Endothelial cell of umbilical vein (primary cell): ENCODE measurements around the gene CYP26A1. TPM values are rescaled to one million over a fixed set of nuclear protein-coding genes. Genes with fewer than 3 reads are reported as not detected.

Experiments
- BruUV-seq: library from RNA; stranded (reverse); fragments of 400-500 nt; replicated peaks from 2 replicates; lab custom pipeline; 2021; lab: Mats Ljungman, UMichigan
- CTCF ChIA-PET: fragments of 300-600, 350-600 bp; sonication (Branson Sonifier 250); formaldehyde crosslinking; loops from one replicate; lab custom pipeline; 2021; ENCODE audit warnings: antibody characterized with exemption, inconsistent platforms; lab: Charles Lee
- POLR2A ChIA-PET: fragments of 300-600, 350-600 bp; sonication (Branson Sonifier 250); formaldehyde crosslinking; loops from one replicate; lab custom pipeline; 2021; ENCODE audit warnings: antibody characterized with exemption, inconsistent platforms; lab: Charles Lee
- DNase-seq: peaks from one replicate; pipeline ENCODE4 v3.0.0-alpha.2; 2011; ENCODE audit warnings: low read depth, low spot score
- FAIRE-seq: peaks from 2 replicates; lab custom pipeline; 2011; peaks lifted over from hg19 to GRCh38; lab: Jason Lieb, UNC
- H2AFZ ChIP-seq: 2 replicates; pipeline ENCODE4 v1.6.0; 2012; ENCODE audit warnings: low read depth, low read length, control low read depth, inconsistent platforms
- H3K27ac ChIP-seq: 2 replicates; pipeline ENCODE4 v1.5.1; 2011; ENCODE audit warnings: low read depth, mild to moderate bottlenecking, control low read depth, low read length, moderate library complexity; ENCODE audit not compliant: insufficient read depth
- H3K27me3 ChIP-seq, 2 experiments: 2 replicates each; pipeline versions ENCODE4 v1.6.0 to v1.6.1; 2011; ENCODE audit warnings: low read length in 2 of 2, mixed read lengths in 1 of 2; ENCODE audit not compliant: control insufficient read depth in 2 of 2, insufficient read depth in 2 of 2
- H3K36me3 ChIP-seq, 2 experiments: 2 replicates in 1 of 2; 3 replicates in 1 of 2; pipeline ENCODE4 v1.5.1; 2011; ENCODE audit warnings: low read length in 2 of 2, mild to moderate bottlenecking in 1 of 2, moderate library complexity in 1 of 2; ENCODE audit not compliant: control insufficient read depth in 2 of 2, insufficient read depth in 2 of 2; ENCODE audit errors: extremely low read depth in 1 of 2
- H3K4me1 ChIP-seq: 3 replicates; pipeline ENCODE4 v1.5.1; 2011; ENCODE audit warnings: mild to moderate bottlenecking, low read length; ENCODE audit not compliant: control insufficient read depth, insufficient read depth; ENCODE audit errors: extremely low read depth
- H3K4me2 ChIP-seq: 2 replicates; pipeline ENCODE4 v1.6.1; 2011; ENCODE audit warnings: low read length, control low read depth, mixed read lengths; ENCODE audit not compliant: insufficient read depth
- H3K4me3 ChIP-seq, 3 experiments: fragments of 200-600 bp in 1 of 3; sonication (generic), shearing (Covaris generic) in 1 of 3; replicated peaks in 1 of 3; 2 replicates each; pipeline ENCODE4 v1.5.1; 2011 to 2016; ENCODE audit warnings: control low read depth in 3 of 3, low read length in 3 of 3, mild to moderate bottlenecking in 2 of 3, inconsistent platforms in 1 of 3, low read depth in 1 of 3, moderate library complexity in 1 of 3; ENCODE audit not compliant: insufficient read depth in 1 of 3
- H3K79me2 ChIP-seq: 2 replicates; pipeline ENCODE4 v1.6.0; 2012; ENCODE audit warnings: low read length, inconsistent platforms; ENCODE audit not compliant: control insufficient read depth, insufficient read depth
- H3K9ac ChIP-seq: replicated peaks from 2 replicates; pipeline ENCODE3; 2011; ENCODE audit warnings: low read length, control low read depth; ENCODE audit not compliant: insufficient read depth; ENCODE audit errors: extremely low read depth
- H3K9me1 ChIP-seq: replicated peaks from 3 replicates; pipeline ENCODE4 v1.6.0; 2011; ENCODE audit warnings: mild to moderate bottlenecking, low read length; ENCODE audit not compliant: control insufficient read depth, insufficient read depth; ENCODE audit errors: extremely low read depth
- H3K9me3 ChIP-seq: replicated peaks from 2 replicates; pipeline ENCODE4 v1.5.1; 2012; ENCODE audit warnings: low read length, inconsistent platforms; ENCODE audit not compliant: control insufficient read depth, insufficient read depth
- H4K20me1 ChIP-seq: replicated peaks from 2 replicates; pipeline ENCODE3; 2011; ENCODE audit warnings: mild to moderate bottlenecking, low read length; ENCODE audit not compliant: control insufficient read depth, insufficient read depth; ENCODE audit errors: extremely low read depth
- EZH2 ChIP-seq: IDR thresholded peaks from 2 replicates; pipeline ENCODE4 v1.6.1; 2012; ENCODE audit warnings: borderline replicate concordance, low read depth, mild to moderate bottlenecking, moderate library complexity, low read length, inconsistent platforms; ENCODE audit not compliant: severe bottlenecking
- FOS ChIP-seq: IDR thresholded peaks from 2 replicates; pipeline ENCODE4 v1.6.1; 2011; ENCODE audit warnings: mild to moderate bottlenecking, low read length, moderate library complexity, borderline replicate concordance; ENCODE audit not compliant: insufficient read depth
- GATA2 ChIP-seq: IDR thresholded peaks from 2 replicates; pipeline ENCODE4 v1.7.0; 2011; ENCODE audit warnings: low read depth, mild to moderate bottlenecking, moderate library complexity, mixed read lengths, low read length; ENCODE audit not compliant: insufficient read length, insufficient read depth
- JUN ChIP-seq: IDR thresholded peaks from 2 replicates; pipeline ENCODE4 v1.6.1; 2011; ENCODE audit warnings: borderline replicate concordance, low read depth; ENCODE audit not compliant: insufficient read length, insufficient read depth
- MYC ChIP-seq: IDR thresholded peaks from one replicate; pipeline ENCODE4 v1.6.1; 2011; ENCODE audit warnings: mild to moderate bottlenecking, low read depth, low read length
- POLR2A ChIP-seq: IDR thresholded peaks from 2 replicates; pipeline ENCODE4 v1.6.1; 2012; ENCODE audit warnings: low read depth, mild to moderate bottlenecking, control low read depth, low read length
- POLR2AphosphoS5 ChIP-seq: IDR thresholded peaks from 2 replicates; pipeline ENCODE4 v1.6.1; 2012; ENCODE audit warnings: low read depth, mild to moderate bottlenecking, control low read depth, low read length, moderate library complexity; ENCODE audit not compliant: insufficient read depth
- dilution Hi-C: fragments of 300-500 bp; cut with MboI; formaldehyde crosslinking; loops from one replicate; pipeline ENCODE4 v1.15.0; 2019; ENCODE audit warnings: low sequenced_read_pairs; ENCODE audit not compliant: extremely low pct_ligation_motif_present
- intact Hi-C: fragments of 100-400 bp; cut with micrococcal nuclease; formaldehyde crosslinking; loops from one replicate; pipeline ENCODE4 v1.10.0; 2022
- polyA plus RNA-seq, 4 experiments: library from polyadenylated mRNA; depleted of rRNA in 3 of 4; stranded (reverse) in 3 of 4; unstranded in 1 of 4; fragments of >200 nt; gene quantifications; 2 replicates each; pipeline versions ENCODE4 v1.2.1 to v1.2.3, GENCODE V29; 2011 to 2012; ENCODE audit warnings: missing spikeins in 1 of 4
- total RNA-seq: library from RNA; stranded (reverse); gene quantifications from 2 replicates; pipeline ENCODE4 v1.2.3, GENCODE V29; 2021
- TF ChIP-seq, protein P1 (sequence below), 2 donors: IDR thresholded peaks; 1 replicate in 1 of 2; 2 replicates in 1 of 2; pipeline ENCODE4 v1.5.1; 2011; ENCODE audit warnings: low read length in 2 of 2, mild to moderate bottlenecking in 2 of 2, moderate library complexity in 2 of 2, control low read depth in 1 of 2, inconsistent platforms in 1 of 2, low read depth in 1 of 2; ENCODE audit not compliant: insufficient read depth in 1 of 2; ENCODE audit errors: extremely low read depth in 1 of 2
- TF ChIP-seq, protein P2 (sequence below): IDR thresholded peaks from 2 replicates; pipeline ENCODE4 v1.6.1; 2011; ENCODE audit not compliant: insufficient read depth, insufficient read length

Gene CYP26A1
- total and polyA plus RNA-seq, 2 donors (not counting 3 experiments of a cell fraction or from before 2014, with no cell fraction given), result 0.95 to 4.4 TPM

DNA sequence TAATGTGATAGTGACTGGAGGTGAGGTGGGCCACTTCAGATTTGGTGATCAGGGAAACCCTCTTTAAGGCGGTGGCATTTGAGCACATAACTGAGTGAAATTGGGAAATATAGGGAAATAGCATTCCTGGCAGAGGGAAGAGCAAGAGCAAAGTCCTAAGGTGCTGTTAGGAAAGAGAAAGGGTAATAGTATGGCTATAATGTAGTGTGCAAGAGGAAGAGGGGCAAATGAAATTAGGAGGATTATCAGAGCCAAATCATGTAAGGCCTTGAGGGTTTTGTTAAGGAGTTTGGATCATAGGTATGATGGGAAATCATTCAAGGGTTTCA is 40.9 kb upstream of the CYP26A1 start:
- intact Hi-C loops, result no loop called here
- no peak overlapping the region for H3K27ac ChIP-seq
- no peak overlapping the region for H3K4me3 ChIP-seq
- H3K79me2 ChIP-seq, result no peaks in the 10 kb centered on the region
- ChIA-PET CTCF (no interaction called here), POLR2A (no interaction called here)
- FAIRE-seq (no peak), DNase-seq (no peak)
- H3K4me2 ChIP-seq, result no peak overlapping the region
- TF ChIP-seq EZH2 (no peak), FOS (no peak), JUN (no peak), MYC (no peak), GATA2 (no peak), POLR2A (no peak), POLR2AphosphoS5 (no peak)
- TF ChIP-seq, protein P1, sequence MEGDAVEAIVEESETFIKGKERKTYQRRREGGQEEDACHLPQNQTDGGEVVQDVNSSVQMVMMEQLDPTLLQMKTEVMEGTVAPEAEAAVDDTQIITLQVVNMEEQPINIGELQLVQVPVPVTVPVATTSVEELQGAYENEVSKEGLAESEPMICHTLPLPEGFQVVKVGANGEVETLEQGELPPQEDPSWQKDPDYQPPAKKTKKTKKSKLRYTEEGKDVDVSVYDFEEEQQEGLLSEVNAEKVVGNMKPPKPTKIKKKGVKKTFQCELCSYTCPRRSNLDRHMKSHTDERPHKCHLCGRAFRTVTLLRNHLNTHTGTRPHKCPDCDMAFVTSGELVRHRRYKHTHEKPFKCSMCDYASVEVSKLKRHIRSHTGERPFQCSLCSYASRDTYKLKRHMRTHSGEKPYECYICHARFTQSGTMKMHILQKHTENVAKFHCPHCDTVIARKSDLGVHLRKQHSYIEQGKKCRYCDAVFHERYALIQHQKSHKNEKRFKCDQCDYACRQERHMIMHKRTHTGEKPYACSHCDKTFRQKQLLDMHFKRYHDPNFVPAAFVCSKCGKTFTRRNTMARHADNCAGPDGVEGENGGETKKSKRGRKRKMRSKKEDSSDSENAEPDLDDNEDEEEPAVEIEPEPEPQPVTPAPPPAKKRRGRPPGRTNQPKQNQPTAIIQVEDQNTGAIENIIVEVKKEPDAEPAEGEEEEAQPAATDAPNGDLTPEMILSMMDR (IDR thresholded peaks at IDR 0.05; ENCODE audit: extremely low read depth in 1 of 2, insufficient read depth in 1 of 2, low read depth in 1 of 2, low read length in 2 of 2), result no peak
- TF ChIP-seq, protein P2, sequence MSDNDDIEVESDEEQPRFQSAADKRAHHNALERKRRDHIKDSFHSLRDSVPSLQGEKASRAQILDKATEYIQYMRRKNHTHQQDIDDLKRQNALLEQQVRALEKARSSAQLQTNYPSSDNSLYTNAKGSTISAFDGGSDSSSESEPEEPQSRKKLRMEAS, result no peak
- peaks cover 3 to 5% of the 10 kb centered on the region in 2 experiments for H3K36me3 ChIP-seq
- no peaks in the 10 kb centered on the region for H4K20me1 ChIP-seq
- no peak overlapping the region for H3K9ac ChIP-seq
- dilution Hi-C loops, result no loop called here
- BruUV-seq, result no TSS peak
- no peaks in the 10 kb centered on the region for H3K9me3 ChIP-seq
- no peaks in the 10 kb centered on the region for H3K9me1 ChIP-seq
- no peaks in the 10 kb centered on the region for H3K27me3 ChIP-seq
- H2AFZ ChIP-seq, result no peak overlapping the region
- peaks cover 6% of the 10 kb centered on the region for H3K4me1 ChIP-seq
